ENCODE data around the gene TTYH3. TPM values are rescaled to one million over a fixed set of nuclear protein-coding genes. Genes with fewer than 3 reads are reported as not detected.
"Not testable (repeated sequence)": the region's sequence is repeated elsewhere in the genome, so short reads cannot be mapped to it uniquely, and the experiment has no call there.

TTYH3 gene
- total and polyA plus RNA-seq, 2 donors: 4.4 to 20.4 TPM

DNA sequence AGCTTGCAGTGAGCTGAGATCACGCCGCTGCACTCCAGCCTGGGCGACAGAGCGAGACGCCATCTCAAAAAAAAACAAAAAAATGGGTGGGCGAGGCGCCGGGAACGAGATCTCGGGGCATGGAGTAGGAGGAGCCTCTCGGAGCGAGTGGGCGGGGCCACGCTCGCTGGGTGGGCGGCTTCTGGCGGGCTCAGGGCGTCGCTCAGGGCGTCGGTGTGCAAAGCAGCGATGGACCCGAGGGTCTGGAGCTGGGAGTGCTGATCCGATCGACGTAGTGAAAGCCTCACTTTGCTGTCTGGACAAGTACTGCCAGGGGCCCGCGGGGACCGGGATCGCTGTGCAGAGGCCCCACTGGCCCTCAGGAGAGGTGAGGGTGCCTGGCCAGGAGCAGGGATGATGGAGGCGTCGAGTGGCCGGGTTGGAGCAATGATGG lies 33.6 kb downstream of the TTYH3 start:
- 81% methylated on average over 33 of the region's 33 CpGs for WGBS
- Histone ChIP-seq H3K27ac (ENCODE audit: low read depth in 1 of 2, low read length in 1 of 2) (no peak overlapping the region), H3K9me3 (ENCODE audit: control insufficient read depth in 2 of 2, insufficient read depth in 1 of 2, low read length in 1 of 2) (peaks cover 0 to 8% of the 10 kb centered on the region in 2 donors), H3K4me3 (ENCODE audit: low read length in 2 of 2) (no peak overlapping the region), H3K27me3 (ENCODE audit: control insufficient read depth in 2 of 2, insufficient read depth in 1 of 2, low read length in 1 of 2) (peaks cover 0 to 36% of the 10 kb centered on the region in 2 donors), H3K36me3 (ENCODE audit: control insufficient read depth in 2 of 2, insufficient read depth in 2 of 2, low read length in 1 of 2) (peaks cover 0 to 11% of the 10 kb centered on the region in 2 donors), H3K4me1 (ENCODE audit: control insufficient read depth in 2 of 2, insufficient read depth in 2 of 2, low read length in 2 of 2) (peaks cover 0 to 4% of the 10 kb centered on the region in 2 donors)
- DNase-seq (ENCODE audit: low read depth in 6 of 9, low spot score in 9 of 9): no peak

- no peak for DNase-seq (ENCODE audit: low read depth in 6 of 9, low spot score in 9 of 9)
- Histone ChIP-seq H3K9me3 (ENCODE audit: control insufficient read depth in 2 of 2, insufficient read depth in 1 of 2, low read length in 1 of 2) (peaks cover 0 to 8% of the 10 kb centered on the region in 2 donors), H3K27ac (ENCODE audit: low read depth in 1 of 2, low read length in 1 of 2) (no peak overlapping the region)
Observed at GRCh38 chr7:2666155-2666554, 34.4 kb downstream of the TTYH3 start.

DNA sequence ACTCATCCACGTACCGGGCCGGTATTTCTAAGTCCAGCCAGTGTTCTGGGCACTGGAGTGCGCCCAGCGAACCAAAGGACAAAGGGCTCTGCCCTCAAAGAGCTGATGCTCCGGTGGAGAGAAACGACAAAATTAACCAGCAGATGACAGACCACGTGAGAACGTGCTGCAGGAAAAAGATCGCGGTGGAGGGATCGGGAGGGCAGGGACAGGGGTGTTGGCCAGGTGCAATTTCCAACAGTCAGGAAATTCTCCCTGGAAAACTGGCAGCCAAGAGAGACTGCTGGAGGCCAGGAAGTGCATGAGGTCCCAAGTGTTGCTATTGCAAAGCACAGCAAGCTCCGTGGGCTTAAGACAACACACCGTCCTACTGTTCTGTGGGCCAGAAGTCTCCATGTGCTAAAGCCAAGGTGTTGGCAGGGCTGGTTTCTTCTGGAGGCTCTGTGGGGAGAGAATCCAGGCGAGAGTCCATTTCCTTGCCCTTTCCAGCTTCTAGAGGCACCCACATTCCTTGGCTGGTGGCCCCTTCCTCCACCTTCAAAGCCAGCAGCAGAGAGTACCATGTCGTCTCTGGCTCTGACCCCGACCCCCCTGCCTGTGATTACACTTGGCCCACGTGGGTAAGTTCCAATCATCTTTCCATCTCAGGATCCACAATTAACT lies 34.9 kb downstream of the TTYH3 start:
- WGBS: 91% methylated on average over 18 of the region's 18 CpGs
- H3K27me3 ChIP-seq (ENCODE audit: control insufficient read depth in 2 of 2, insufficient read depth in 1 of 2, low read length in 1 of 2): peaks cover 2 to 47% of the 10 kb centered on the region in 2 donors
- peaks cover 0 to 8% of the 10 kb centered on the region in 2 donors for H3K36me3 ChIP-seq (ENCODE audit: control insufficient read depth in 2 of 2, insufficient read depth in 2 of 2, low read length in 1 of 2)
- peaks cover 0 to 8% of the 10 kb centered on the region in 2 donors for H3K9me3 ChIP-seq (ENCODE audit: control insufficient read depth in 2 of 2, insufficient read depth in 1 of 2, low read length in 1 of 2)
- no peak for DNase-seq (ENCODE audit: low read depth in 6 of 9, low spot score in 9 of 9)
- H3K4me1 ChIP-seq (ENCODE audit: control insufficient read depth in 2 of 2, insufficient read depth in 2 of 2, low read length in 2 of 2): peaks cover 0 to 4% of the 10 kb centered on the region in 2 donors
- no peak overlapping the region for H3K4me3 ChIP-seq (ENCODE audit: low read length in 2 of 2)
- H3K27ac ChIP-seq (ENCODE audit: low read depth in 1 of 2, low read length in 1 of 2): no peak overlapping the region

More at GRCh38 chr7:2666155-2666554, 34.4 kb downstream of the TTYH3 start:
- peaks cover 0 to 11% of the 10 kb centered on the region in 2 donors for H3K36me3 ChIP-seq (ENCODE audit: control insufficient read depth in 2 of 2, insufficient read depth in 2 of 2, low read length in 1 of 2)
- peaks cover 0 to 4% of the 10 kb centered on the region in 2 donors for H3K4me1 ChIP-seq (ENCODE audit: control insufficient read depth in 2 of 2, insufficient read depth in 2 of 2, low read length in 2 of 2)
- 77% methylated on average over 6 of the region's 6 CpGs for WGBS
- H3K27me3 ChIP-seq (ENCODE audit: control insufficient read depth in 2 of 2, insufficient read depth in 1 of 2, low read length in 1 of 2): peaks cover 2 to 43% of the 10 kb centered on the region in 2 donors
- no peak overlapping the region for H3K4me3 ChIP-seq (ENCODE audit: low read length in 2 of 2)

DNA sequence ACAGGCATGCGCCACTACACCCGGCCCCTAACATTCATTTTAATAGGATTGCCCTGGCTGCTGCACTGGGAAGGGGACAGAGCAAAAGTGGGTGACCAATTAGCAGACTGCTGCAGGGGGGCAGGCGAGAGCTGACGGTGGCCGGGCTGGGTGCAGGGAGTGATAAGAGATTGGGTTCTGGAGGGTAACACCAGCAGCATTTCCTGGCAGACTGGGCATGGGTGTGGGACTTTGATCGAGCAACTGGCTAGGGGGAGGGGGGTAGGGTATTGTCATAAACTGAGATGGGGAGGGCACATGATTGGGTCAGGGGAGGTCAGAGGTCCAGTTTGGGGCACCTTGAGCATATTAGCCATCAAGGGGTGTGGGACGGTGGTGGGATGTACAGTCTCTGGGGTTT lies 36.1 kb downstream of the TTYH3 start:
- peaks cover 2 to 47% of the 10 kb centered on the region in 2 donors for H3K27me3 ChIP-seq (ENCODE audit: control insufficient read depth in 2 of 2, insufficient read depth in 1 of 2, low read length in 1 of 2)
- H3K9me3 ChIP-seq (ENCODE audit: control insufficient read depth in 2 of 2, insufficient read depth in 1 of 2, low read length in 1 of 2): peaks cover 0 to 8% of the 10 kb centered on the region in 2 donors
- WGBS: 75% methylated on average over 7 of the region's 7 CpGs
- H3K27ac ChIP-seq (ENCODE audit: low read depth in 1 of 2, low read length in 1 of 2): no peak overlapping the region
- peaks cover 0 to 4% of the 10 kb centered on the region in 2 donors for H3K4me1 ChIP-seq (ENCODE audit: control insufficient read depth in 2 of 2, insufficient read depth in 2 of 2, low read length in 2 of 2)
- H3K4me3 ChIP-seq (ENCODE audit: low read length in 2 of 2): no peak overlapping the region
- H3K36me3 ChIP-seq (ENCODE audit: control insufficient read depth in 2 of 2, insufficient read depth in 2 of 2, low read length in 1 of 2): no peaks in the 10 kb centered on the region
- DNase-seq (ENCODE audit: low read depth in 6 of 9, low spot score in 9 of 9): no peak

GRCh38 chr7:2668401-2668800 lies 36.6 kb downstream of the TTYH3 start:
- peaks cover 2 to 49% of the 10 kb centered on the region in 2 donors for H3K27me3 ChIP-seq (ENCODE audit: control insufficient read depth in 2 of 2, insufficient read depth in 1 of 2, low read length in 1 of 2)
- no peak for DNase-seq (ENCODE audit: low read depth in 6 of 9, low spot score in 9 of 9)
- no peak overlapping the region for H3K27ac ChIP-seq (ENCODE audit: low read depth in 1 of 2, low read length in 1 of 2)
- no peaks in the 10 kb centered on the region for H3K36me3 ChIP-seq (ENCODE audit: control insufficient read depth in 2 of 2, insufficient read depth in 2 of 2, low read length in 1 of 2)
- peaks cover 0 to 8% of the 10 kb centered on the region in 2 donors for H3K9me3 ChIP-seq (ENCODE audit: control insufficient read depth in 2 of 2, insufficient read depth in 1 of 2, low read length in 1 of 2)
- H3K4me3 ChIP-seq (ENCODE audit: low read length in 2 of 2): no peak overlapping the region
- H3K4me1 ChIP-seq (ENCODE audit: control insufficient read depth in 2 of 2, insufficient read depth in 2 of 2, low read length in 2 of 2): peaks cover 0 to 4% of the 10 kb centered on the region in 2 donors
- WGBS: 95% methylated on average over 6 of the region's 6 CpGs

- Histone ChIP-seq H3K27ac (ENCODE audit: low read depth in 1 of 2, low read length in 1 of 2) (no peak overlapping the region), H3K9me3 (ENCODE audit: control insufficient read depth in 2 of 2, insufficient read depth in 1 of 2, low read length in 1 of 2) (peaks cover 0 to 11% of the 10 kb centered on the region in 2 donors), H3K36me3 (ENCODE audit: control insufficient read depth in 2 of 2, insufficient read depth in 2 of 2, low read length in 1 of 2) (no peaks in the 10 kb centered on the region), H3K4me1 (ENCODE audit: control insufficient read depth in 2 of 2, insufficient read depth in 2 of 2, low read length in 2 of 2) (peaks cover 0 to 4% of the 10 kb centered on the region in 2 donors), H3K4me3 (ENCODE audit: low read length in 2 of 2) (no peak overlapping the region), H3K27me3 (ENCODE audit: control insufficient read depth in 2 of 2, insufficient read depth in 1 of 2, low read length in 1 of 2) (peaks cover 2 to 50% of the 10 kb centered on the region in 2 donors)
- 87% methylated on average over 13 of the region's 13 CpGs for WGBS
- DNase-seq (ENCODE audit: low read depth in 6 of 9, low spot score in 9 of 9): no peak
Observed at GRCh38 chr7:2670171-2670570, 38.4 kb downstream of the TTYH3 start.

DNA sequence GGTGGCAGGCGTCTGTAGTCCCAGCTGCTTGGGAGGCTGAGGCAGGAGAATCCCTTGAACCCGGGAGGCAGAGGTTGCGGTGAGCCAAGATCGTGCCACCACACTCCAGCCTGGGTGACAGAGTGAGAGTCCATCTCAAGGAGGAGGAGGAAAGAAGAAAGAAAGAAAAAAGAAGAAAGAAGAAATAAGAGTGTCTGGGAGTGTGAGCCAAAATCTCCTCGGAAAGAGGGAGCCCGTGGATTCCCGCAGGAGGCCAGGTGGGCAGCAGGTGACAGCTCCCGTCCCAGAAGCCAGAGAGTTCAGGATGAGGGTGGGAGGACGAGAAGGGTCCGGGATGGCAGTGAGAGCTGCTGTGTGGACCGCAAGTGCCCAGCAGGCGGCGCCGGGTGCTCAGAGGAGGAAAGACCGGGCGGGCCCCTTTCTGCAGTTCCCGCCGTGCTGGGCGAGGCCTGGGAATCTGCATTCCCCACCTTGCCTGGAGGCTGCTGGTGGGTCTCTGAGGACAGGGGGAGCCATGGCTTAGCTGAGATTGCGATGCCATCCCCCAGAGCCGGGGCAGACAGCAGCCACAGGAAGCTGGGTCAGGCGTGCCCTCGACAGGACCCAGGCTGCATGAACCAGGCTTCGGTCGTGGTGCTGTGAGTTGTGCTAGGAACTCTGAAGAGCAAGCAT lies 39.1 kb downstream of the TTYH3 start:
- 26% methylated on average over 25 of the region's 25 CpGs for WGBS
- DNase-seq (ENCODE audit: low read depth in 6 of 9, low spot score in 9 of 9): peak in 8 of 9 donors; percentile 11 to 61 (median 23)
- Histone ChIP-seq H3K9me3 (ENCODE audit: control insufficient read depth in 2 of 2, insufficient read depth in 1 of 2, low read length in 1 of 2) (peaks cover 0 to 11% of the 10 kb centered on the region in 2 donors), H3K27ac (ENCODE audit: low read depth in 1 of 2, low read length in 1 of 2) (no peak overlapping the region), H3K27me3 (ENCODE audit: control insufficient read depth in 2 of 2, insufficient read depth in 1 of 2, low read length in 1 of 2) (peaks cover 2 to 43% of the 10 kb centered on the region in 2 donors), H3K4me1 (ENCODE audit: control insufficient read depth in 2 of 2, insufficient read depth in 2 of 2, low read length in 2 of 2) (peaks cover 0 to under 1% of the 10 kb centered on the region in 2 donors), H3K4me3 (ENCODE audit: low read length in 2 of 2) (no peak overlapping the region), H3K36me3 (ENCODE audit: control insufficient read depth in 2 of 2, insufficient read depth in 2 of 2, low read length in 1 of 2) (no peaks in the 10 kb centered on the region)

- peaks cover 2 to 26% of the 10 kb centered on the region in 2 donors for H3K27me3 ChIP-seq (ENCODE audit: control insufficient read depth in 2 of 2, insufficient read depth in 1 of 2, low read length in 1 of 2)
- not testable (repeated sequence) for H3K4me3 ChIP-seq (ENCODE audit: low read length in 2 of 2); H3K9me3 ChIP-seq (ENCODE audit: control insufficient read depth in 2 of 2, insufficient read depth in 1 of 2, low read length in 1 of 2); DNase-seq (ENCODE audit: low read depth in 6 of 9, low spot score in 9 of 9); H3K27ac ChIP-seq (ENCODE audit: low read depth in 1 of 2, low read length in 1 of 2); H3K4me1 ChIP-seq (ENCODE audit: control insufficient read depth in 2 of 2, insufficient read depth in 2 of 2, low read length in 2 of 2); H3K36me3 ChIP-seq (ENCODE audit: control insufficient read depth in 2 of 2, insufficient read depth in 2 of 2, low read length in 1 of 2)
- WGBS: 91% methylated on average over 6 of the region's 6 CpGs
Observed at GRCh38 chr7:2673214-2673613, 41.4 kb downstream of the TTYH3 start.

DNA sequence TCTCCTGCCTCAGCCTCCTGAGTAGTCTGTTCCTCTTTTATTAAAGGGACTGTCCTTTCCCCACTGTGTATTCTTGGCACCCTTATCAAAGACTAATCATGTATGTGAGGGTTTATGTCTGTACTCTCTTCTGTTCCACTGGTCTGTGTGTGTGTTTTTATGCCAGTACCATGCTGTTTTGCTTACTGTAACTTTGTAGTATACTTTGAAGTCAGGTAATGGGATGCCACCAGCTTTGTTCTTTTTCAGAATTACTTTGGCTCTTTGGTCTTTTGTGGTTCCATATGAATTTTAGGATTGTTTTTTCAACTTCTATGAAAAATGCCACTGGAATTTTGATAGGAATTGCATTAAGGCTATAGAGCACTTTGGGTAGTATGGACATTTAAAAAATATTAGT lies 42.1 kb downstream of the TTYH3 start:
- DNase-seq (ENCODE audit: low read depth in 6 of 9, low spot score in 9 of 9): no peak
- peaks cover 2 to 23% of the 10 kb centered on the region in 2 donors for H3K27me3 ChIP-seq (ENCODE audit: control insufficient read depth in 2 of 2, insufficient read depth in 1 of 2, low read length in 1 of 2)
- peaks cover 0 to 3% of the 10 kb centered on the region in 2 donors for H3K9me3 ChIP-seq (ENCODE audit: control insufficient read depth in 2 of 2, insufficient read depth in 1 of 2, low read length in 1 of 2)
- H3K4me3 ChIP-seq (ENCODE audit: low read length in 2 of 2): no peak overlapping the region
- H3K4me1 ChIP-seq (ENCODE audit: control insufficient read depth in 2 of 2, insufficient read depth in 2 of 2, low read length in 2 of 2): no peaks in the 10 kb centered on the region
- no peaks in the 10 kb centered on the region for H3K36me3 ChIP-seq (ENCODE audit: control insufficient read depth in 2 of 2, insufficient read depth in 2 of 2, low read length in 1 of 2)
- H3K27ac ChIP-seq (ENCODE audit: low read depth in 1 of 2, low read length in 1 of 2): no peak overlapping the region

Measured in thymus (tissue), 11 donors.